GM18909 (cell line): ENCODE measurements around the gene FGD4.
"Not testable (repeated sequence)": the region's sequence is repeated elsewhere in the genome, so short reads cannot be mapped to it uniquely, and the experiment has no call there.

Source experiments
- ATAC-seq: cut with Tn5 transposase; IDR thresholded peaks from one replicate; pipeline ENCODE4 v1.9.1; 2021; ENCODE audit warnings: mild to moderate bottlenecking; ENCODE audit not compliant: unreplicated experiment, poor library complexity

The FGD4 gene

GRCh38 chr12:32548691-32549281 lies 149.4 kb downstream of the FGD4 start:
- ATAC-seq, result no peak

GRCh38 chr12:32549675-32550079 lies 150.3 kb downstream of the FGD4 start:
- no peak for ATAC-seq

GRCh38 chr12:32551058-32551457 lies 151.7 kb downstream of the FGD4 start:
- no peak for ATAC-seq

GRCh38 chr12:32558903-32559302 lies 159.5 kb downstream of the FGD4 start:
- peak; percentile 99 for ATAC-seq

GRCh38 chr12:32559434-32559833 lies 160.1 kb downstream of the FGD4 start:
- ATAC-seq, result no peak

- ATAC-seq, result no peak
Observed at GRCh38 chr12:32560520-32560919, 161.2 kb downstream of the FGD4 start.

GRCh38 chr12:32561931-32562341 lies 162.6 kb downstream of the FGD4 start:
- no peak for ATAC-seq

- ATAC-seq, result not testable (repeated sequence)
Observed at GRCh38 chr12:32562413-32562812, 163.1 kb downstream of the FGD4 start.

- ATAC-seq, result no peak
Observed at GRCh38 chr12:32566663-32567295, 167.4 kb downstream of the FGD4 start.

GRCh38 chr12:32567296-32567674 lies 167.9 kb downstream of the FGD4 start:
- no peak for ATAC-seq

- no peak for ATAC-seq
Observed at GRCh38 chr12:32568228-32568627, 168.9 kb downstream of the FGD4 start.

- no peak for ATAC-seq
Observed at GRCh38 chr12:32569259-32569658, 169.9 kb downstream of the FGD4 start.

- ATAC-seq, result no peak
Observed at GRCh38 chr12:32574585-32574984, 175.2 kb downstream of the FGD4 start.

- ATAC-seq, result no peak
Observed at GRCh38 chr12:32577328-32577727, 178.0 kb downstream of the FGD4 start.

GRCh38 chr12:32583534-32583933 lies 184.2 kb downstream of the FGD4 start:
- no peak for ATAC-seq

GRCh38 chr12:32585680-32586079 lies 186.3 kb downstream of the FGD4 start:
- ATAC-seq, result no peak

GRCh38 chr12:32586390-32586789 lies 187.0 kb downstream of the FGD4 start:
- ATAC-seq, result no peak

GRCh38 chr12:32587581-32588495 lies 188.5 kb downstream of the FGD4 start:
- ATAC-seq, result no peak

- no peak for ATAC-seq
Observed at GRCh38 chr12:32588604-32589003, 189.2 kb downstream of the FGD4 start.

GRCh38 chr12:32589165-32589865 lies 190.0 kb downstream of the FGD4 start:
- peak; percentile 79 for ATAC-seq

- ATAC-seq, result no peak
Observed at GRCh38 chr12:32595251-32595650, 195.9 kb downstream of the FGD4 start.
